HG03558 (cell line): ENCODE data around the gene CENPV.

ENCODE experiments used
- ATAC-seq: cut with Tn5 transposase; IDR thresholded peaks from one replicate; pipeline ENCODE4 v1.9.1; 2021; ENCODE audit warnings: moderate number of reproducible peaks; ENCODE audit not compliant: unreplicated experiment; ENCODE audit errors: extremely low read depth

Gene CENPV

DNA sequence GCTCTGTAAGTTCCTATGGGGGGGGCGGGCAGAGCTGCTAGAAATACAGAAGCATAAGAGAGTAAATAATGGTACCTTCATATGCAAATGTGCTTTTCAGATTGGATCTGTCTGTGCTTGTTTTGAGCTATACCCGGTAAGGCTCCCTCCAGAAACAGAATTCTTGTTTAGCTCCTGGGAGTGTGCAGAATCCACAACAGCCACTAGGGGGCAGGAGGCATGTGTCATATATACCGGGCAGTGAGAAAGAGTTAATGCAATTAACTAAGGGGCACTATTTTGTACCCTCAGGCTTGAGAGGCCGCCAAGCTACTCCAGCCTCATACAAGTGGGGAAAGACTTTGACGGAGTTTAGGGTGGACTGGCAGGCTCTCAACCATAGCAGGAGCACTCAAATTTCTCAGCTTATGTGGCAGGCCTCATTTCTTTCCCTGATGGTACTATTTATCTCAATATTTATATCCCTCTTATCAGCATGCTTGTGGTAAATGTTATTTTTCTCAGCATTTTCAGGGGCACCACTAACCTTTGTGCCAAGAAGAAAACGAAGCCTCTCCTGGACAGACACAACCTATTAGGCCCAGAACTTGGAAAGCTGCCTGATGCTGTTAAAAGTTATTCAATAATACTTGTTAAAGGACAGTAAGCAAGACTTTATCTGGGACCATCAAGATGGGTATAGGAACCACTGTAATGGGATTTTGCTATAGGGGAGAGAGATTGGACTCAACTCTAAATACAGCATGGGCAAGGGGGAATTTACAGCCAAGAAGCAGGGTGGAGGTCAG, 10.7 kb upstream of the CENPV start:
- no peak for ATAC-seq

DNA sequence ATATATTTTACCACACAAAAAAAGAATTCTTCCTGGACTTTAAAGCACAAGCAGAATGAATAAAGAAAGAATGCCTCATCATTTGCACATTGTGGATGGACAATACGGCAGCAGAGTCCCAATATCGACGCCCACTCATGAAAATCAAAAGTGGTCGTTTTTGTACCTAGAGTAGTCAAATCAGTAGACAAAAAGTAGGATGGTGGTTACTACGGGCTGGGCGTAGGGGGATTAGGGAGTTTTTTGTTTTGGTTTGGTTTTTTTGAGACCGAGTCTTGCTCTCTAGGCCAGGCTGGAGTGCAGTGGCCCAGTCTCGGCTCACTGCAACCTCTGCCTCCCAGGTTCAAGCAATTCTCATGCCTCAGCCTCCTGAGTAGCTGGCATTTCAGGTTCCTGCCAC, 8.6 kb upstream of the CENPV start:
- no peak for ATAC-seq

DNA sequence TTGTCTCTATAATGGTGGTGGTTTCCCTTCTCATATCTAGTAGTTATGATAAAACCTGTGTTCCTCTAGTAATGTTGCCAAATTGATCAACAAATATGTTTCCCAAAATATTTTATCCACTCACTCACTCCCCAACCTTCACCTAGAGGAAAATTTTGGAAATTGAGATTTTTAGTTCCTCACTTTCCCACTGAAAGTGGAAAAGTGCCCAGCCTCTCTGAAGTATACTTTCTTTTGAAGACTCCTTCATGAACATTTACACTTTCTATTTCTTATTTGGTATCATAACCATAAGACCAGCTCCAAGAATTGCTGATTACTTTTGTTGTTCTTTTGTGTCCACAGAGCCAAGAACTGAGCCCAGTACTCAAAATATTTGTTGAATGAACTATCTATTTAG, 5.1 kb upstream of the CENPV start:
- ATAC-seq = no peak

DNA sequence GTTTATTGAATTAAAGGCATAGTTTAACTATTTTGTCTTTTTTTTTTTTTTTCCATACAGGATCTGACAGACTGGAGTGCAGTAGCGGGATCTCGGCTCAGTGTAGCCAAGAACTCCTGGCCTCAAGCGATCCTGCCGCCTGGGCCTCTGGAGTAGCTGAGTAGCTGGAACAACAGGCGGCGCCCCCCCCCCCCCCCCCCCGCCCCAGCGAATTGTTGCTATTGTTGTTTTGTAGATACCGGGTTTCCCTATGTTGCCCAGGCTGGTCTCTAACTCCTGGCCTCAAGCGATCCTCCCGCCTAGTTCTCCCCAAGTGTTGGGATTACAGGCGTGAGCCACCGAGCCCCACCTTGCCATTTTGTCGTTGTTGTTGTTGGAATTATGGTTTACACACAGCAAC, 1.3 kb upstream of the CENPV start:
- no peak for ATAC-seq

DNA sequence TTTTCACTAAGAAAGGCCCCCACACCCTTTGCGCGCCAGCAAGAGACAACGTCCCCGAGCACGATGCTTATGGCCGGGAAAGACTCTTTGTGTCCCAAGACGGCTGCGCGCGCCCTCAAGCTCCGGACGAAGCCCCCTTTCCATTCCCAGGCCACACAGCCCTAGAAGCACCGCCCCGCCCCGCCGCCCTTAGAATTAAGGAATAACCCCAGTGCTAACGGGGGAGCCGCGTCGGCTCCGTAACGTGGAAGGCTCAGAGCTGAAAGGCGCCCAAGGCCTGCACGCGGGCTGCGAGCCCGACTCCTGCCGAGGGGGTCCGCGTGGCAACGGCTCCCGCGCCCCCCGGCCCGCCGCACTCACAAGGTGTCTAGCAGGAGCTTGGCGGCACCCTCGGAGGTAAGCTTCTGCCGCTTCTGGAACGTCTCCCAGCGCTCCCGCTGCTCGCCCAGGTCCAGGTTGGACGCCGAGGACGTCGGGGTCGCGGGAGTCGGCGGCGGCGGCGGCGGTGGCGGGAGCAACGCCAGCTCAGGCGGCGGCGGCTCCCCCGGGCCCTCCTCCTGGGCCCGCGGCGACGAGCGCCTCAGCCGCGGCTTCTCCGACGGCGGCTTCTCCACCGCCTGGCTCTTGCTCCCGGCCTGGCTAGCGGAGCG, 477 bp downstream of the CENPV start:
- no peak for ATAC-seq

DNA sequence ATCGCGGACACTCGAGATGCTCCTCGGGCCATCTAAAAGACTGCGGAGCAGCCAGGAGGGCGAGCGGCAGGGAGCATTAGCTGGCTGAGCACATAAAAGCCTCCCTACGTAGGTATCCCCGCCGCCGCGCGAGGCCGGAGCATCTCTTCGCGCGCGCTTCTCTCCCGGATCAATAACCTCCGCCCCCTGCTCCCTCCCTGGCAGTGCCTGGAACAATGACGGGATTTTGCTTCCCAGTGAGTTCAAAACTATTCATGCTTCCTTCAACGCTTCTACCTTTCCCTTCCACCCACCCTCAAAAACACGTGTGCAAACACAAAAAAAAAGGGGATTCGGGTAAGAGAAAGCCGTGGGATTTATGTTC, 984 bp downstream of the CENPV start:
- ATAC-seq = no peak

DNA sequence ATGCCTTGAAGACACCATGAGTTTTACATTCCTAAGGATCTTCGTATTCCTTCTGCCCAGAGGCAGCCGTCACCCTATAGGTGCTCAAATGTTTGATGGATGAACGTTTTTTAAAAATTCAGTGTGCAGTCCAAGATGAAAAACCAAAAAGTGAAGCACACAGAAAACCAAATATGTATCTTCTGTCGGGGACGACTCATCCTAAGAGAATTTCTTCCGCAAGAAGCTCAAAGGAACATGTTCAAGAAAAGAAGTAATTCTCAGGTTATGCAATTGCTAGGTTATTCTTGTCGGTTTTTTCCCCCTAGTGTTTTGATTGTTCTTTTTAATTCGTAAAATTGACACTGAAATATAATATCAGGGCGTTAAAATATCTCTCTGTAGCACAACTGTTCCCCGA, 1.4 kb downstream of the CENPV start:
- ATAC-seq = no peak

DNA sequence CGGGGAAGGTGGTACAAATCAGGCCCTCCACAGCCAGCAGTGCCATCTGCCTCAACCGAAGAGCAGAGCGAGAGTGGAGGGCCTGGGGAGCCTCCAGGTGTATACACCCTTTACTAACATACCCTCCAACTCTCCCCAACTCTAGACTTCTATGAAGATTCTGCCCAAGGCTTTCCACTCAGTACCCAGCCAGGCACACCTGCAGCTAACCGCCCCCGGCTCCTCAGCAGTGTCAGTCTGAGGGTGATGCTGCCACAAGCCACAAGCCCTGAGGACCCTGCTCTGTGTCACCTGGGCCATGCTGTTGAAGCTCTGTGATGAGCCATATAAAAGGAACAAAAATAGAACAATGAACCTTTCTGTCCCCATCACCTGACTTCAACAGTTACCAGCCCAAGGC, 3.8 kb downstream of the CENPV start:
- no peak for ATAC-seq

DNA sequence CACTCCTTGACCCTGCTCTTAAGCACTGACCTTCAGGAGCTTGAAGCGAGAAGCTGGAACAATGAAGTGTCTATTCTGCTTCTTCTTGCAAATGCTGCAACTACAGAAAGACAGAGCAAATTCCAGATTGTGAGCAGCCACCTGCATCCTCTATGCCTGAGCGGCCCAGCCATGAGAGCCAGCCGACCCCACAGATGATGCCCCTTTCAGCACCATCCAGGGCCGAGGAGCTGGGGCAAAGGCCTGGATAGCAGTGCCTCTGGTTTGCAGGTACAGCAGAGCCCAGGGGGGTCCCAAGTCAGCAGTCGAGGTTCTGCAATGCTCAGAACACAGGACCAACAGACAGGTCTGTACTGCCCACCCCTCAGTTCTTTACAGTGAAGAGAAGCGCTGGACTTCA, 4.7 kb downstream of the CENPV start:
- ATAC-seq = no peak

DNA sequence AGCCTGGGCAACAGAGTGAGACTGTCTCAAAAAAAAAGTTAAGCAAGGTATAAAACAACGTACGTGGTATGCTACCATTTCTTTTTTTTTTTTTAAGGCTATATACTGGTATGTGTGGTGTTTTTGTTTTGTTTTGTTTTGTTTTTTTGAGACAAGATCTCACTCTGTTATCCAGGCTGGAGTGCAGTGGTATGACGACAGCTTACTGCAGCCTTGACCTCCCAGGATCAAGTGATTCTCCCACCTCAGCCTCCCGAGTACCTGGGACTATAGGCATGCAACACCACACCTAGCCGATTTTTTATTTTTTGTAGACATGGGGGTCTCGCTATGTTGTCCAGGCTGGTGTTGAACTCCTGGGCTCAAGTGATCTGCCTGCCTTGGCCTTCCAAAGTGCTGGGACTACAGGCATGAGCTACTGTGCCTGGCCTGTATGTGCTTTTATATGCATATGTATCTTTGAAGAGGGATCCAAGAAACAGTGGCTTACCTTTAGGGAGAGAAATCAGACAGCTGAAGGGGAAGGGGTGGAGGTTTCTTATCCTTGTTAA, 6.5 kb downstream of the CENPV start:
- ATAC-seq = no peak

DNA sequence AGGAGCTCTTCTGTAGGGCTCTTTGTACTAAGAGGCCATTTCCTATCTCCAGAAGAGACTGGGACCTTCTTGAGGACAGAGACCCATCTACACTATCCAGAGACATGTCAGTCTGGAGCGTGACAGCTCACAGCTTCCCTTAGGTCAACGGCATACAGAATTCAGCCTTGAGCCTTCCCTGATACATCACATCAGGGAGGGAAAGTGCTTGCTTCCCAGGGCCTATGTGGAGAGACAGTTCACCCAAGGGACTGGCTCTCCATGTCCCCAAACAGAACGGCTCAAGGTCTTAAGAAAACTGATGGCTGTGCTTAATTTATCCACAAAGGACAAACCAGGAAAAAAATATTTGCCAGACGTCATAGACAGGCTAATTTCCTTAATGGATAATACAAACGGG, 7.7 kb downstream of the CENPV start:
- ATAC-seq = no peak

DNA sequence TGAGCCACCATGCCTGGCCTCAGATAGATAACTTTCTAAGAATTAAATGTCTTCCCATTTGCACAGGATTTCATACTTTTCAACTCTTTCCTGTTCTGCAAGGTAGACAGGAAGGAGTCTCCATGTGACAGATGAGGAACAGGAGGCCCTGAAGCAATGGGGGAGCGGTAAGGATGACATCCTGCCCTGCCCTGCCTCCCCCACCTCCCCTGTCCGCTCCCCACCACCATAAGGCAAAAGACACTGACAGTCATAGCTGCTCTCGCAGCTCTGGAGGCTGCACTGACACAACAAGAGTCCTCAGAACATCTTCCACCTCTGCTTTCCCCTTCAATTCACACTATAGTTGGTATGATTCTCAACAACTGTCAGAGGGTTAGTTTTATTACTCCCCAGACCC, 9.7 kb downstream of the CENPV start:
- ATAC-seq = no peak

DNA sequence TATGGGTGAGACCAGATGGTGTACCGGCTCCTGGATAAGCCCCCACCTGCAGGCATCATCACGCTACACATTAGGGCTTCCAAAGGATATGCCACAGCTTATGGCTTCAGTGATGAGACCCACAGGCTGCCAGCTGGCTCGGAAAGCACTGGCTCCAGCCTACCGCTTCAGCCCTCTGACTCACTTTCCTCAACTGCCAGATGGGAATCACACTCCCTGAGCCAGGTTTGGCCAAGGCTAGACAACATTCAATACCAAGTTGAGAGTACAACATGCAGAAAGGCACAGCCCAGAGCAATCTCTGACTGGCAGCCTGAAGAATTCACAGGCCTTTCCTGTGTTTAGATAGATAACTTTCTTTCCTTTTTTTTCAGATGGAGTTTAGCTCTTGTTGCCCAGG, 10.3 kb downstream of the CENPV start:
- ATAC-seq = no peak

DNA sequence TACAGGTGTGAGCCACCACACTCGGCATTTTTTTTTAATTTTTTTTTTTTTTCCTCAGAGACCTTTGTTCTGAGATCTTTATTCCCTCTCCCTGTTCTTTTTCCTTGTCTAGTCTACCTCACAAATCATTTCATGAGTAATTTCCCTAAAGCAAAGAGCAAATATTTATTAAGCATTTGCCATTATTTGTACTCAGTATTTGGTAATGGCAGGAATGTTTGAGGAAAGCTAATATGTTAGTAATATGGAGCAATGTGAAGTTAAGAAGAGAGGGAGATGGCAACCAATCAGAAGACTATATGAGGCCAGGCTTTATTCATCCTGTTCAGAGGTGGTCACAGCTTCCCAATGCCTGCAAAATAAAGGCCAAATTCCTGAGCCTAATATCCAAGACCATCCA, 13.3 kb downstream of the CENPV start:
- ATAC-seq = no peak

DNA sequence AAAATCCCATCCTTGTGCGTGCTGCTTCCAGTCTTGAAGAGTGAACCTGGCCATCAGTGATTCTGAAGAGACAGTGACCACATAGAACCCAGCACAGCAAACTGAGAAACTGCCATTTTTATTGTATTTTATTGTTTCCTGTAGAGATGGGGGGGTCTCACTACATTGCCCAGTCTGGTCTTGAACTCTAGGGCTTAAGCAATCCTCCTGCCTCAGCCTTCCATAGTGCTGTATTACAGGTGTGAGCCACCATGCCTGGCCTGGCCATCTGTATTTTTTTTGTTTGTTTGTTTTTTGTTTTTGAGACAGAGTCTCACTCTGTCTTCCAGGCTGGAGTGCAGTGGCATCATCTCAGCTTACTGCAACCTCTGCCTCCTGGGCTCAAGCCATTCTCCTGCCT, 13.9 kb downstream of the CENPV start:
- no peak for ATAC-seq

DNA sequence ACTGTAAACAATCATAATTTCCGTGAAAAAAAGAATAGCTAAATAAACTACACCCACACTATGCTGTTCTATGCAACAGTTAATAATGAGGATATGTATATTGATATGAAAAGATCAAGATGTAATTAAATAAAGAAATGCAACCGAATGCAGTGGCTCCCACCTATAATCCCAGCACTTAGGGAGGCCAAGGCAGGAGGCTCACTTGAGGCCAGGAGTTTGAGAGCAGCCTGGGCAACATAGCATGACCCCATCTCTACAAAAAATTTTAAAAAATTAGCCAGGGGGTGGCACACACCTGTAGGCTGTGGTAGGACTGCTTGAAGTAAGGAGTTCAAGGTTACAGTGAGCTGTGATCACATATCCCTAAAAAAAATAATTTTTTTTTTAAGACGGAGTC, 14.9 kb downstream of the CENPV start:
- no peak for ATAC-seq

DNA sequence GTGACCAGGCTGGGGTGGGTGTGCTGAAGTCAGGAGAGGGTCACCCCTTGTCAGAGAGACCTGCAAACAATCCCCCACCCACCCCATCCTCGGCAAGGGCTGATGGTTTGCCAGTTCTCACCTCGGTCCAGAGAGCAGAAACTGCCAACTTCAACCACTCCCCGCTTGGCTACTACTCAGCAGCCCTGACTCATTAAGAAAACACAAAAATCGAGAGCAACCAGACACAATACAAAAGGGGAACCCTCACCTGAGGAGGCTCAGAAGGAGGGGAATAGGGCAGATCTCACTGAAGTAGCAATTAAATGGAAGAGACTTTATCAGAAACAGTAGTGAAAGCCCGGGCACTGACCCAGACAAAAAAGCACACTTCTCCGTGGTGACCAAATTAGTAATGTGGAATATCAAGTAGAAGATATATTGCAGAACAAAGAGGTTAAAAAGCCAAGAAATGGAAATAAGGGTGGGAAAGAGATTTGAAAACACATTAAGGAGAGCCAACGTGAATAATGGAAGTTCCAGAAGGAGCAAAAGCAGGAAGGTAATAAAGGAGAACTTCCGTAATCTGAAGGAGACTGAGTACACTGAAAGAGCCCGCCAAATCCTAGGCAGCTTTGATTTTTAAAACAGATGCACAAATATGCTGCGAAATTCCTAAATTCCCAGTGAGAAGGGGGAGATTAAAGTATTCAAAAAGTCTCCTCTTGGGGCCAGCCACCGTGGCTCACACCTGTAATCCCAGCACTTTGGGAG, 23.6 kb downstream of the CENPV start:
- no peak for ATAC-seq

DNA sequence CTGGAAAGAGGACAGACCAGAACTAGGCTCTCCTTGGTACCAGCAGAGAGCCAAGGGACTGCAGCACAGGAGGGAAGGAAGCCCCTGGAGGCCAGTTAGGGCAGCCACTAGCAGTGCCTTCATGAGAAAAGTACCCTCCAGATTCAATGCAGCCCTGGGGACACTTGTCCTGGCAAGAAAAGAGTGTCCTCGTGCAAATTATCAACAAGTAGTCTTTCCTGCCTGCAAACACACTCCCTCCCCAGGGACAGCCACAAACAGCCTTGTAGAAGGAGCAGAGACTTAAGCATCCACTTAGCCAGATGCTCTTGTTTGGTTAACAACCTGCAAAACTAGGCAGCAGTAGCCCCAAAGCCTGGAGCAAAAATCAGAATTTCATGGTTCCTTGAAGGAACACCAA, 24.3 kb downstream of the CENPV start:
- ATAC-seq = no peak

DNA sequence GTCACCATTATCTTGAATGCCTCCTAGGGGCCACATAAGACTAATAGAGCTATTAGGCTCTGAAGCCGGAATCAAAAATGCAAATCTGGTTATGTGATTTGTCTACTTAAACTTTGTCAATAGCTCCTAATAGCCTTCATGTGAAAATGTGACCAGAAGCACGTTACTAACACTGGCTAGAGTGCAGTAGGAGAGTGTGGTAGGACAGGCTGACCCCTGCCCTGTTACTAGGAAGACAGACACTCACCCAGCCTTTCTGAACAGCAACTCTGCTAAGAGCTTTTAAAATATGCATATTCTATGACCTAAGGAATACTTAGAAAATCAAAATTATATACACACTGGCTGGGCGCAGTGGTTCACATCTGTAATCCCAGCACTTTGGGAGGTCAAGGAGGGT, 26.3 kb downstream of the CENPV start:
- no peak for ATAC-seq

DNA sequence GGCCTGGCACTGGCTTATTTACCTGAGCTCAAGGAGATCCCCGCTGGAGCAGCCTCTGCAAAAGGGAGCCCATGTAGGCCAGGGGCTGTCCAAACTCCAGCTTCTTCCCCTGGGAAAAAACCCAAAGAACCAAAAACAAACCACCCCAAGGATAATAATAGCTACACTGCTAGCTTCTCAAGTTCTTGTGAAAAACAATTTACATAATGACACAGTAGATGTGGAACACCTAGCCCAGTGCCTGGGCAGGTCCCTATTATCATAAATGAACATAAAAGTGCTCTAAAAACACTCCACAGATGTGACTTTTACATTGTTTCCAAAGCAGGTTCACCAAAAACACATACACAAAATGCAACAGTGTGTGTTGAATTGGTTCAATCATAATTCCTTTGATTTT, 27.3 kb downstream of the CENPV start:
- ATAC-seq = no peak

DNA sequence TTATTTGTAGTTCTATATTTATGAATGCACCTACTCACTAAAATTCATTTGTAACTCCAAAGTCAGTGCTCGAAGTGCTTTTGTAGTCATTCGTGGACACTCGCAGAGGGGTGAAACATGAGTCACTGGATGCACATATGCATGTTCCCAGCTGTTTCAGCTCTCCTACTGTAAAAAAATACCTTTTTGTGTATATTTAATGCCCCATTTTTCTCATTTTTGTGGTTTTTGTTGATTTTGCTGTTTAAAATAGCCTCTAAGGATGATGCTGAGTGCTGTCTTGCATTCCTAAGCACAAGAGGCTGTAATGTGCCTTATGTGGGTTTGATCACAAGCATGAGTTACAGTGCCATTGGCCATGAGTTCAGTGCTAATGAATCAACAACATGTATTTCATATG, 30.6 kb downstream of the CENPV start:
- ATAC-seq = no peak
